H9 (cell line): ENCODE data around the gene INPP4A. TPM values are rescaled to one million over a fixed set of nuclear protein-coding genes. Genes with fewer than 3 reads are reported as not detected.

ENCODE experiments used
- DNase-seq: peaks from one replicate; pipeline ENCODE4 v3.0.0-alpha.2; 2017
- H2AFZ ChIP-seq: one replicate; pipeline ENCODE4 v1.6.1; 2013; ENCODE audit warnings: mild to moderate bottlenecking, low read length, control low read depth, moderate library complexity
- H2AK5ac ChIP-seq: 2 replicates; pipeline ENCODE4 v1.6.1; 2013; ENCODE audit warnings: low read length, control low read depth, mixed read lengths; ENCODE audit not compliant: insufficient read length
- H2BK120ac ChIP-seq: one replicate; pipeline ENCODE4 v1.6.1; 2013; ENCODE audit warnings: low read depth, mild to moderate bottlenecking, low read length, control low read depth, inconsistent platforms; ENCODE audit not compliant: poor library complexity, severe bottlenecking
- H2BK12ac ChIP-seq: 2 replicates; pipeline ENCODE4 v1.6.1; 2013; ENCODE audit warnings: low read length, control low read depth, mixed read lengths, low read depth; ENCODE audit not compliant: insufficient read length
- H2BK15ac ChIP-seq: 2 replicates; pipeline ENCODE4 v1.6.1; 2013; ENCODE audit warnings: low read depth, low read length, control low read depth
- H2BK20ac ChIP-seq: one replicate; pipeline ENCODE4 v1.6.1; 2013; ENCODE audit warnings: low read depth, mild to moderate bottlenecking, low read length, control low read depth, inconsistent platforms; ENCODE audit not compliant: poor library complexity, severe bottlenecking
- H2BK5ac ChIP-seq: 2 replicates; pipeline ENCODE4 v1.6.1; 2013; ENCODE audit warnings: low read length, control low read depth, mixed read lengths; ENCODE audit not compliant: insufficient read length
- H3K14ac ChIP-seq: 2 replicates; pipeline ENCODE4 v1.6.1; 2013; ENCODE audit warnings: low read length, control low read depth; ENCODE audit not compliant: insufficient read depth
- H3K18ac ChIP-seq: 2 replicates; pipeline ENCODE4 v1.6.1; 2013; ENCODE audit warnings: low read depth, mild to moderate bottlenecking, mixed read lengths, low read length, control low read depth; ENCODE audit not compliant: insufficient read length
- H3K23ac ChIP-seq: 2 replicates; pipeline ENCODE4 v1.6.1; 2013; ENCODE audit warnings: low read length, control low read depth, mixed read lengths, low read depth; ENCODE audit not compliant: insufficient read length
- H3K23me2 ChIP-seq: 2 replicates; pipeline ENCODE4 v1.6.1; 2013; ENCODE audit warnings: low read depth, mild to moderate bottlenecking, mixed read lengths, low read length, control low read depth; ENCODE audit not compliant: insufficient read length, poor library complexity, severe bottlenecking
- H3K27ac ChIP-seq: 2 replicates; pipeline ENCODE4 v1.5.1; 2013; ENCODE audit warnings: low read length, control low read depth, mixed read lengths, low read depth; ENCODE audit not compliant: insufficient read length
- H3K27me3 ChIP-seq: 2 replicates; pipeline ENCODE4 v1.6.1; 2013; ENCODE audit warnings: low read length, control low read depth, inconsistent platforms; ENCODE audit not compliant: insufficient read depth
- H3K4ac ChIP-seq: 2 replicates; pipeline ENCODE4 v1.6.1; 2013; ENCODE audit warnings: low read depth, mild to moderate bottlenecking, control low read depth, inconsistent platforms, low read length, moderate library complexity
- H3K4me1 ChIP-seq: 2 replicates; pipeline ENCODE4 v1.6.1; 2013; ENCODE audit warnings: low read length, control low read depth, inconsistent platforms; ENCODE audit not compliant: insufficient read depth
- H3K4me2 ChIP-seq: 2 replicates; pipeline ENCODE4 v1.6.1; 2013; ENCODE audit warnings: low read length, control low read depth, mixed read lengths; ENCODE audit not compliant: insufficient read length, insufficient read depth
- H3K56ac ChIP-seq: 2 replicates; pipeline ENCODE4 v1.6.1; 2013; ENCODE audit warnings: low read depth, mild to moderate bottlenecking, mixed read lengths, low read length, control low read depth; ENCODE audit not compliant: insufficient read length
- H3K79me1 ChIP-seq: 2 replicates; pipeline ENCODE4 v1.6.1; 2013; ENCODE audit warnings: low read depth, mild to moderate bottlenecking, moderate library complexity, low read length, control low read depth, inconsistent platforms; ENCODE audit not compliant: insufficient read depth, poor library complexity, severe bottlenecking
- H3K79me2 ChIP-seq: 2 replicates; pipeline ENCODE4 v1.6.1; 2013; ENCODE audit warnings: low read length, control low read depth, inconsistent platforms; ENCODE audit not compliant: insufficient read depth
- H3K9ac ChIP-seq: 2 replicates; pipeline ENCODE4 v1.6.1; 2013; ENCODE audit warnings: low read length, control low read depth, mixed read lengths; ENCODE audit not compliant: insufficient read length; ENCODE audit errors: extremely low read depth
- H3K9me3 ChIP-seq: one replicate; pipeline ENCODE4 v1.6.1; 2013; ENCODE audit warnings: low read depth, low read length, inconsistent platforms; ENCODE audit not compliant: control insufficient read depth
- H3T11ph ChIP-seq: one replicate; pipeline ENCODE4 v1.6.1; 2013; ENCODE audit warnings: mild to moderate bottlenecking, low read length, control low read depth, inconsistent platforms
- H4K20me1 ChIP-seq: one replicate; pipeline ENCODE4 v1.6.1; 2013; ENCODE audit not compliant: control insufficient read depth, insufficient read length, insufficient read depth
- H4K5ac ChIP-seq: 2 replicates; pipeline ENCODE4 v1.6.1; 2013; ENCODE audit warnings: low read depth, mild to moderate bottlenecking, mixed read lengths, low read length, control low read depth; ENCODE audit not compliant: insufficient read length
- H4K8ac ChIP-seq: replicated peaks from 2 replicates; pipeline ENCODE4 v1.6.1; 2013; ENCODE audit warnings: low read length, control low read depth, mixed read lengths, low read depth; ENCODE audit not compliant: insufficient read length
- H4K91ac ChIP-seq: 2 replicates; pipeline ENCODE4 v1.6.1; 2013; ENCODE audit warnings: low read depth, mild to moderate bottlenecking, moderate library complexity, mixed read lengths, low read length, control low read depth; ENCODE audit not compliant: insufficient read length
- H3K27ac Mint-ChIP-seq, 3 experiments: 2 replicates in 2 of 3; 3 replicates in 1 of 3; pipeline ENCODE4 v1.8.0; 2020 to 2021; ENCODE audit warnings: mixed read lengths in 3 of 3, mild to moderate bottlenecking in 1 of 3, moderate library complexity in 1 of 3
- H3K27me3 Mint-ChIP-seq: 2 replicates; pipeline ENCODE4 v1.8.0; 2021; ENCODE audit warnings: low read depth, mild to moderate bottlenecking, moderate library complexity, mixed read lengths
- H3K36me3 Mint-ChIP-seq, 3 experiments: 2 replicates in 2 of 3; 3 replicates in 1 of 3; pipeline ENCODE4 v1.8.0; 2020 to 2021; ENCODE audit warnings: low read depth in 3 of 3, mixed read lengths in 3 of 3; ENCODE audit not compliant: insufficient read depth in 1 of 3
- H3K4me1 Mint-ChIP-seq, 2 experiments: 2 replicates each; pipeline ENCODE4 v1.8.0; 2020; ENCODE audit warnings: mixed read lengths in 2 of 2
- H3K4me3 Mint-ChIP-seq, 2 experiments: 2 replicates in 1 of 2; 3 replicates in 1 of 2; pipeline ENCODE4 v1.8.0; 2020 to 2021; ENCODE audit warnings: mild to moderate bottlenecking in 2 of 2, mixed read lengths in 2 of 2, moderate library complexity in 1 of 2
- H3K9me3 Mint-ChIP-seq, 2 experiments: 2 replicates in 1 of 2; 3 replicates in 1 of 2; pipeline ENCODE4 v1.8.0; 2020; ENCODE audit warnings: mild to moderate bottlenecking in 2 of 2, mixed read lengths in 2 of 2, moderate library complexity in 1 of 2
- CTCF ChIP-seq: fragments of 200-600 bp; sonication (generic); conservative IDR thresholded peaks from 3 replicates; pipeline ENCODE4 v1.8.0; 2021; ENCODE audit warnings: antibody characterized with exemption, mild to moderate bottlenecking
- WGBS: extraction: QIAGEN DNeasy Blood & Tissue Kit; methylation state at CpG from one replicate; pipeline ENCODE4 v1.1.7; 2013; ENCODE audit warnings: missing lambda C conversion rate, low lambda C conversion rate, mixed read lengths; ENCODE audit not compliant: insufficient read length; ENCODE audit errors: extremely low coverage; 5-methylcytosine and 5-hydroxymethylcytosine counted together
- total RNA-seq: library from RNA; stranded (reverse); gene quantifications from 2 replicates; pipeline ENCODE4 v1.2.1, GENCODE V29; 2021

Gene INPP4A
- total RNA-seq, 1 experiment from 2014 or later = 55.2 TPM

GRCh38 chr2:98572211-98572610 lies 127.6 kb downstream of the INPP4A start:
- H2BK120ac ChIP-seq = no peak overlapping the region
- no peaks in the 10 kb centered on the region for H3K9me3 ChIP-seq
- Mint-ChIP-seq H3K27ac (no peak overlapping the region), H3K27me3 (peaks cover 2% of the 10 kb centered on the region), H3K4me1 (no peaks in the 10 kb centered on the region), H3K36me3 (peaks cover 10 to 72% (median 43%) of the 10 kb centered on the region in 3 experiments; a peak in 6 of 7 replicates), H3K4me3 (no peak overlapping the region), H3K9me3 (no peaks in the 10 kb centered on the region; a peak in 1 of 5 replicates)
- no peak overlapping the region for H3K4me2 ChIP-seq
- no peaks in the 10 kb centered on the region for H3K23me2 ChIP-seq
- no peak overlapping the region for H4K8ac ChIP-seq
- no peaks in the 10 kb centered on the region for H3K79me1 ChIP-seq
- no peak overlapping the region for H3K9ac ChIP-seq
- no peak overlapping the region for H3K4ac ChIP-seq
- H3K56ac ChIP-seq = no peak overlapping the region
- H2BK12ac ChIP-seq = no peak overlapping the region
- H3K18ac ChIP-seq = no peak overlapping the region
- H3K27ac ChIP-seq = no peak overlapping the region
- H2BK15ac ChIP-seq = no peak overlapping the region
- no peaks in the 10 kb centered on the region for H3K27me3 ChIP-seq
- DNase-seq = no peak
- H3K79me2 ChIP-seq = no peaks in the 10 kb centered on the region
- H3K4me1 ChIP-seq = no peaks in the 10 kb centered on the region
- H2AK5ac ChIP-seq = no peak overlapping the region
- H4K91ac ChIP-seq = no peak overlapping the region
- no peak overlapping the region for H3K14ac ChIP-seq
- no peak overlapping the region for H3K23ac ChIP-seq
- no peak overlapping the region for H2BK5ac ChIP-seq
- no peak overlapping the region for H4K5ac ChIP-seq
- no peak for TF ChIP-seq CTCF
- H3T11ph ChIP-seq = no peak overlapping the region
- H2BK20ac ChIP-seq = no peak overlapping the region
- no peak overlapping the region for H2AFZ ChIP-seq
- WGBS = no CpG with 5 or more reads among the region's 5 CpGs
- H4K20me1 ChIP-seq = no peaks in the 10 kb centered on the region
